Measurements from ENCODE around the gene SPG7.
"Not testable (repeated sequence)": the region's sequence is repeated elsewhere in the genome, so short reads cannot be mapped to it uniquely, and the experiment has no call there.

Gene SPG7

GRCh38 chr16:89565506-89566372 lies 57.5 kb downstream of the SPG7 start:
- peak; percentile 45 to 75 for DNase-seq

GRCh38 chr16:89567656-89568594 lies 59.7 kb downstream of the SPG7 start:
- no peak for DNase-seq

- no peak for DNase-seq
Observed at GRCh38 chr16:89569506-89570341, 61.5 kb downstream of the SPG7 start.

- no peak for DNase-seq
Observed at GRCh38 chr16:89570342-89570923, 62.2 kb downstream of the SPG7 start.

- DNase-seq = not testable (repeated sequence)
Observed at GRCh38 chr16:89570983-89571598, 62.9 kb downstream of the SPG7 start.

- DNase-seq = no peak
Observed at GRCh38 chr16:89571636-89572035, 63.4 kb downstream of the SPG7 start.

- no peak for DNase-seq
Observed at GRCh38 chr16:89572073-89572484, 63.9 kb downstream of the SPG7 start.

- DNase-seq = no peak
Observed at GRCh38 chr16:89572485-89573205, 64.4 kb downstream of the SPG7 start.

- DNase-seq = no peak
Observed at GRCh38 chr16:89573826-89574680, 65.8 kb downstream of the SPG7 start.

GRCh38 chr16:89574681-89575246 lies 66.6 kb downstream of the SPG7 start:
- peak in 1 of 2 experiments; percentile 74 for DNase-seq

- DNase-seq = peak in 1 of 2 experiments; percentile 54
Observed at GRCh38 chr16:89575247-89576152, 67.3 kb downstream of the SPG7 start, which contains the start of gene CPNE7. CPNE7 (plus strand) TSS chr16:89575758; CDS start chr16:89575898, 140 bp downstream.

- DNase-seq = no peak
Observed at GRCh38 chr16:89576153-89577054, 68.2 kb downstream of the SPG7 start.

GRCh38 chr16:89577055-89577759 lies 69.0 kb downstream of the SPG7 start:
- no peak for DNase-seq

- DNase-seq = no peak
Observed at GRCh38 chr16:89579351-89579750, 71.1 kb downstream of the SPG7 start.

GRCh38 chr16:89581045-89581695 lies 73.0 kb downstream of the SPG7 start:
- DNase-seq = no peak

All from NCI-H526 (cell line).